Psoas muscle (tissue), 8 donors: Measurements from ENCODE around the gene MED13L. TPM values are rescaled to one million over a fixed set of nuclear protein-coding genes. Genes with fewer than 3 reads are reported as not detected.
"Not testable (repeated sequence)": the region's sequence is repeated elsewhere in the genome, so short reads cannot be mapped to it uniquely, and the experiment has no call there.

Experiments used
- ATAC-seq, 4 donors: fragments of 200-7000 bp; cut with Tn5 transposase; one replicate each; pipeline ENCODE4 v1.9.1; 2020; ENCODE audit warnings: moderate library complexity in 3 of 4, mild to moderate bottlenecking in 2 of 4
- DNase-seq, 2 donors: peaks; one replicate each; pipeline ENCODE4 v3.0.0-alpha.2; 2020
- H3K27ac ChIP-seq: fragments of 200-600 bp; one replicate; pipeline ENCODE4 v1.8.0; 2022
- H3K27me3 ChIP-seq, 3 donors: fragments of 200-600 bp in 1 of 3; one replicate each; pipeline versions ENCODE4 v1.6.1 to v1.8.0; 2013 to 2022; ENCODE audit warnings: low read length in 2 of 3, mild to moderate bottlenecking in 2 of 3, moderate library complexity in 1 of 3; ENCODE audit not compliant: insufficient read depth in 3 of 3
- H3K36me3 ChIP-seq, 2 donors: fragments of 200-600 bp in 1 of 2; one replicate each; pipeline versions ENCODE4 v1.6.1 to v1.8.0; 2013 to 2022; ENCODE audit warnings: low read depth in 1 of 2, mild to moderate bottlenecking in 1 of 2, moderate library complexity in 1 of 2; ENCODE audit not compliant: insufficient read depth in 1 of 2
- H3K4me1 ChIP-seq: fragments of 200-600 bp; one replicate; pipeline ENCODE4 v1.8.0; 2022
- H3K4me3 ChIP-seq: fragments of 200-600 bp; one replicate; pipeline ENCODE4 v1.8.0; 2022; ENCODE audit warnings: mild to moderate bottlenecking
- H3K9me3 ChIP-seq: fragments of 200-600 bp; one replicate; pipeline ENCODE4 v1.8.0; 2022
- CTCF ChIP-seq: fragments of 200-600 bp; IDR thresholded peaks from one replicate; pipeline ENCODE4 v1.8.0; 2022; ENCODE audit warnings: antibody characterized with exemption
- WGBS, 3 donors: extraction: QIAGEN DNeasy Blood & Tissue Kit; methylation state at CpG; one replicate each; pipeline versions ENCODE4 v1.1.6 to v1.1.7; 2013; 5-methylcytosine and 5-hydroxymethylcytosine counted together
- intact Hi-C, 2 donors: fragments of 100-400 bp; cut with DNase I; formaldehyde crosslinking; loops; one replicate each; pipeline versions ENCODE4 v1.11.0 to v1.14.2; 2022
- polyA plus RNA-seq, 3 donors: library from polyadenylated mRNA; stranded (reverse); fragments of 200-250 nt; gene quantifications; one replicate each; pipeline ENCODE4 v1.2.3, GENCODE V29; 2013
- total RNA-seq, 4 donors: library from RNA; stranded (reverse); fragmentation: NEBNext Ultra II Directional in 2 of 4; extraction: Animal tissue kit (Norgen Biotek cat#: 25700) in 2 of 4; gene quantifications; one replicate each; pipeline versions ENCODE4 v1.2.1 to v1.2.4, GENCODE V29; 2021 to 2023
- donor health status: healthy with polysubstance abuse.
- donor health status: DM: no; HTN: no; CAD: no; lungs with moderate emphysema.
- donor health status: Bipolar disorder and iron deficiency.
- donor health status: healthy.
- donor health status: DM: yes; HTN: yes; CAD: no.
- donor health status: DM: no; HTN: no; CAD: no.
- donor health status: DM: no; HTN: no; CAD: no.
- donor health status: DM: yes; HTN: yes; CAD: no.

The MED13L gene
- total and polyA plus RNA-seq, 7 donors = 8.9 to 90.5 (median 72.5) TPM

DNA sequence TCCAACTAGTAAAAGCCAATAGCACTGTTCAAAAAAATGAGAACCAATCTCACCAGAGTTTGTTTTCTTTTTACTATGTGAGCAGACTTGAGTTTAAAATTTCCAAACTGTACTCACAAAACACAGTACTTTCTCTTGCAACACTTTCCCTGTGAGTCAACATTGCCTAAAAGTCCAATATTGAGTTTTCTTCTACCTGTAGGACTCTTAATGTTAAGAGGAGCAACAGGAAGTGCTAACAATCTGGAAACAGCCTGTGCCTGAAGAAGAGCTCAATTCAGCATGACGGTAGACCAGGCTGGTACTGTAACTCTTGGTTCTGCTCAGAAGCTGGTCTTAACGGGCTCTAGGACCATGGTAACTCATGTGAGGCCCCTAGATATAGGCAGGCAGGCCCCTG, 144.3 kb downstream of the MED13L start:
- peaks cover 72% of the 10 kb centered on the region for H3K4me1 ChIP-seq
- H3K27me3 ChIP-seq = no peaks in the 10 kb centered on the region
- DNase-seq = no peak
- H3K4me3 ChIP-seq = no peak overlapping the region
- intact Hi-C loops = loop anchor here in 1 of 2 donors (10.0 kb wide), 1 partner anchor 472 kb away; no protein-coding TSS in a partner anchor
- no peaks in the 10 kb centered on the region for H3K9me3 ChIP-seq
- TF ChIP-seq CTCF = no peak
- H3K27ac ChIP-seq = peak overlapping the region; percentile 38
- H3K36me3 ChIP-seq = no peaks in the 10 kb centered on the region
- peak in 2 of 4 donors; percentile 30 to 41 for ATAC-seq
- WGBS, 3 donors = 51 to 63% (median 51%) methylated on average over 2 of the region's 2 CpGs

- intact Hi-C loops = loop anchor here in 1 of 2 donors (10.0 kb wide), 1 partner anchor 473 kb away; no protein-coding TSS in a partner anchor
- H3K9me3 ChIP-seq, H3K27me3 ChIP-seq, ATAC-seq, DNase-seq, H3K27ac ChIP-seq, H3K36me3 ChIP-seq, H3K4me3 ChIP-seq: not testable (repeated sequence)
- WGBS, 3 donors = 59 to 86% (median 63%) methylated on average over 10 of the region's 10 CpGs
- H3K4me1 ChIP-seq = peaks cover 80% of the 10 kb centered on the region
These were observed 145.5 kb downstream of the MED13L start for GRCh38 chr12:116131987-116132386.

- Histone ChIP-seq H3K36me3 (no peaks in the 10 kb centered on the region), H3K4me3 (no peak overlapping the region), H3K27ac (no peak overlapping the region), H3K9me3 (no peaks in the 10 kb centered on the region), H3K27me3 (no peaks in the 10 kb centered on the region), H3K4me1 (peaks cover 84% of the 10 kb centered on the region)
- intact Hi-C loops = loop anchor here in 1 of 2 donors (10.0 kb wide), 1 partner anchor 474 kb away; no protein-coding TSS in a partner anchor
- no peak for ATAC-seq
- no peak for TF ChIP-seq CTCF
- no peak for DNase-seq
- 92 to 94% (median 93%) methylated on average over 3 of the region's 3 CpGs for WGBS, 3 donors
These were observed 146.3 kb downstream of the MED13L start for GRCh38 chr12:116131176-116131575.

DNA sequence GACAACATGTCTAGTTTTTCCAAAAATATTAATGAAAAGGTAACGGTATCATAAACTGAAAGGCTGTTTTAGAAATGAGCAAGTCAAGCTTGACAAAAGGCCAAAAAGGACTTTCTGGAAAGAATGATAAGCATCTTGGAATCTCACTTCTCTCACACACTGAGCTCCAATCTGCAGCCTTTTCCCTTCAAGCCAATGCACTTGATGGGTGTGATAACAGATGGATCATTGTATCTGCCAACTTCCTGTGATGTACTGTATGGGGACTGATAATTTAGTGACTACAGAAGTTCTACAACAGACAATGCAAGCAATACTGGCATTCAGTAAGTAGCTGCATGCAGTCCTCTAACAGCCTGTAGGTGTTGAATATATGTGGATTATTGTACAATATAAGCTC, 147.1 kb downstream of the MED13L start:
- intact Hi-C loops = loop anchor here in 1 of 2 donors (10.0 kb wide), 1 partner anchor 474 kb away; no protein-coding TSS in a partner anchor
- no peaks in the 10 kb centered on the region for H3K9me3 ChIP-seq
- 0 to 9% (median 4%) methylated on average over 1 of the region's 1 CpG for WGBS, 3 donors
- no peak overlapping the region for H3K27ac ChIP-seq
- H3K36me3 ChIP-seq = no peaks in the 10 kb centered on the region
- H3K4me3 ChIP-seq = no peak overlapping the region
- peaks cover 87% of the 10 kb centered on the region for H3K4me1 ChIP-seq
- ATAC-seq = no peak
- no peaks in the 10 kb centered on the region for H3K27me3 ChIP-seq
- DNase-seq = no peak
- TF ChIP-seq CTCF = no peak

DNA sequence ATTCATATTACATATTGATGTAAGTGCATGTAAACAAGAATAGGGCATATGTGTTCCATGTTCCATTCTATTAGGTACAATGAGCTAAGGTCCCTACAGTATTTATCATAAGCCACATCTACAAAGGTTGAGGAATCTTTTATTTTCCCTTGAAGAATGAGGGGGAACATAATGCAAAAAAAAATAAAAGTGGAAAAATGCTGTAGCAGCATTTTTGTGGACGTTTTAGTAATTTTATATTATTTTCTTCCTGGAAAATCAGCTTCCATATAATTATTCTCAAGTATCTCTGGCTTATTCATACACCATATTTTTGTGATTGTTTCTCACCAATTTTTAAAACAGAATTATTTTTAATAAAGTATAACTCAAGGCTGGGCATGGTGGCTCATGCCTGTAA, 148.7 kb downstream of the MED13L start:
- Histone ChIP-seq H3K4me1 (peaks cover 87% of the 10 kb centered on the region), H3K4me3 (no peak overlapping the region), H3K9me3 (no peaks in the 10 kb centered on the region), H3K27ac (no peak overlapping the region), H3K27me3 (no peaks in the 10 kb centered on the region), H3K36me3 (no peaks in the 10 kb centered on the region)
- 49 to 81% (median 59%) methylated on average over 1 of the region's 1 CpG for WGBS, 3 donors
- ATAC-seq (no peak), DNase-seq (no peak)
- no peak for TF ChIP-seq CTCF
- intact Hi-C loops = no loop called here
